HG03045 (cell line): Measurements from ENCODE around the gene SMARCD3.

Experiments
- ATAC-seq: cut with Tn5 transposase; IDR thresholded peaks from one replicate; pipeline ENCODE4 v1.9.1; 2021; ENCODE audit warnings: mild to moderate bottlenecking, moderate library complexity; ENCODE audit not compliant: unreplicated experiment

Gene SMARCD3

GRCh38 chr7:151238190-151238810, 10.2 kb downstream of the SMARCD3 start:
- no peak for ATAC-seq

- ATAC-seq = no peak
Observed at GRCh38 chr7:151237244-151238189, 11.0 kb downstream of the SMARCD3 start.

GRCh38 chr7:151236406-151236805, 12.1 kb downstream of the SMARCD3 start:
- no peak for ATAC-seq

- no peak for ATAC-seq
Observed at GRCh38 chr7:151235091-151235787, 13.3 kb downstream of the SMARCD3 start.

GRCh38 chr7:151233804-151234203, 14.7 kb downstream of the SMARCD3 start:
- no peak for ATAC-seq

- ATAC-seq = peak; percentile 35
Observed at GRCh38 chr7:151232917-151233701, 15.4 kb downstream of the SMARCD3 start.

GRCh38 chr7:151232091-151232916, 16.2 kb downstream of the SMARCD3 start, which contains the start of gene CHPF2:
Gene CHPF2, plus strand, starts transcription at chr7:151232483. Its CDS starts 1,529 bp downstream, at chr7:151234012.
- peak; percentile 98 for ATAC-seq

GRCh38 chr7:151231080-151231479, 17.4 kb downstream of the SMARCD3 start:
- no peak for ATAC-seq

GRCh38 chr7:151229249-151229648, 19.2 kb downstream of the SMARCD3 start:
- no peak for ATAC-seq

- ATAC-seq = no peak
Observed at GRCh38 chr7:151228024-151228866, 20.2 kb downstream of the SMARCD3 start.

GRCh38 chr7:151226875-151227782, 21.4 kb downstream of the SMARCD3 start, which contains the start of gene ABCF2:
Gene ABCF2, minus strand, starts transcription at chr7:151227205. Its CDS starts 747 bp downstream, at chr7:151226458.
- peak; percentile 100 for ATAC-seq

GRCh38 chr7:151226560-151226874, 22.0 kb downstream of the SMARCD3 start:
- peak; percentile 8 for ATAC-seq

- ATAC-seq = no peak
Observed at GRCh38 chr7:151225948-151226510, 22.5 kb downstream of the SMARCD3 start.

GRCh38 chr7:151223728-151224127, 24.8 kb downstream of the SMARCD3 start:
- ATAC-seq = no peak

- no peak for ATAC-seq
Observed at GRCh38 chr7:151218170-151218569, 30.3 kb downstream of the SMARCD3 start.

- ATAC-seq = no peak
Observed at GRCh38 chr7:151215396-151215795, 33.1 kb downstream of the SMARCD3 start.

- no peak for ATAC-seq
Observed at GRCh38 chr7:151213826-151214225, 34.7 kb downstream of the SMARCD3 start.
